ENCODE results near the gene TSPAN10. TPM values are rescaled to one million over a fixed set of nuclear protein-coding genes. Genes with fewer than 3 reads are reported as not detected.

The TSPAN10 gene
- total RNA-seq, 1 donor from 2014 or later: 4.0 TPM

DNA sequence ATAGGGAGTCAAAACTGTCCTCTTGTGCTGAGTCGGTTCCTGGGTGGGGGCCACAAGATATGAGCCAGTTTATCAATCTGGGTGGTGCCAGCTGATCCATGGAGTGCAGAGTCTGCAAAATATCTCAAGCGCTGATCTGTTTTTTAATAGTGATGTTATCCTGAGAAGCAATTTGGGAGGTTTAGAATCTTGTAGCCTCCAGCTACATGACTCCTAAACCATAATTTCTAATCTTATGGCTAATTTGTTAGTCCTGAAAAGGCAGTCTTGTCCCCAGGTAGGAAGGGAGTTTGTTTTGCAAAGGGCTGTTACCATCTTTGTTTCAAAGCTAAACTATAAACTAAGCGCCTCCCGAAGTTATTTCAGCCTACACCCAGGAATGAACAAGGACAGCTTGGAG lies 1.7 kb downstream of the TSPAN10 start:
- H3K4me1 Mint-ChIP-seq (ENCODE audit: low read depth): peaks cover 11% of the 10 kb centered on the region
- no peaks in the 10 kb centered on the region for H3K9me3 Mint-ChIP-seq (ENCODE audit: low read depth)
- H3K27me3 Mint-ChIP-seq: no peaks in the 10 kb centered on the region
- H3K27ac Mint-ChIP-seq: peak overlapping the region; percentile 49
- H3K36me3 Mint-ChIP-seq (ENCODE audit: insufficient read depth): no peaks in the 10 kb centered on the region
- DNase-seq (ENCODE audit: low spot score, unreplicated experiment): no peak
- no peak overlapping the region for H3K4me3 Mint-ChIP-seq (ENCODE audit: low read depth)
- TF ChIP-seq, protein P1, sequence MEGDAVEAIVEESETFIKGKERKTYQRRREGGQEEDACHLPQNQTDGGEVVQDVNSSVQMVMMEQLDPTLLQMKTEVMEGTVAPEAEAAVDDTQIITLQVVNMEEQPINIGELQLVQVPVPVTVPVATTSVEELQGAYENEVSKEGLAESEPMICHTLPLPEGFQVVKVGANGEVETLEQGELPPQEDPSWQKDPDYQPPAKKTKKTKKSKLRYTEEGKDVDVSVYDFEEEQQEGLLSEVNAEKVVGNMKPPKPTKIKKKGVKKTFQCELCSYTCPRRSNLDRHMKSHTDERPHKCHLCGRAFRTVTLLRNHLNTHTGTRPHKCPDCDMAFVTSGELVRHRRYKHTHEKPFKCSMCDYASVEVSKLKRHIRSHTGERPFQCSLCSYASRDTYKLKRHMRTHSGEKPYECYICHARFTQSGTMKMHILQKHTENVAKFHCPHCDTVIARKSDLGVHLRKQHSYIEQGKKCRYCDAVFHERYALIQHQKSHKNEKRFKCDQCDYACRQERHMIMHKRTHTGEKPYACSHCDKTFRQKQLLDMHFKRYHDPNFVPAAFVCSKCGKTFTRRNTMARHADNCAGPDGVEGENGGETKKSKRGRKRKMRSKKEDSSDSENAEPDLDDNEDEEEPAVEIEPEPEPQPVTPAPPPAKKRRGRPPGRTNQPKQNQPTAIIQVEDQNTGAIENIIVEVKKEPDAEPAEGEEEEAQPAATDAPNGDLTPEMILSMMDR (IDR thresholded peaks at IDR 0.05; ENCODE audit: unreplicated experiment): no peak

DNA sequence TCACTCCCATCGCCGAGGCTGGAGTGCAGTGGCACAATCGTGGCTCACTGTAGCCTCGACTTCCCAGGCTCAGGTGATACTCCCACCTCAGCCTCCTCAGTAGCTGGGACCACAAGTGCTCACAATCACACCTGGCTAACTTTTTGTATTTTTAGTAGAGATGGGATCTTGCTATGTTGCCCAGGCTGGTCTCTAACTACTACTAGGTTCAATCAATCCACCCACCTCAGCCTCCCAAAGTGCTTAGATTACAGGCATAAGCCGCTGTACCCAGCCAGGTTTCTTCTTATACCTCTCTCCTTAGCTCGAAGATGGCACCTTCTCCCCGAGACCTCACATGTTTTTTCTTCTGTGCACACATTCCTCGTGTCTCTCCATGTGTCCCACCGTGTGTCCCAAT lies 3.0 kb downstream of the TSPAN10 start:
- DNase-seq (ENCODE audit: low spot score, unreplicated experiment): no peak
- no peak overlapping the region for H3K4me3 Mint-ChIP-seq (ENCODE audit: low read depth)
- no peak overlapping the region for H3K27ac Mint-ChIP-seq
- no peaks in the 10 kb centered on the region for H3K27me3 Mint-ChIP-seq
- H3K9me3 Mint-ChIP-seq (ENCODE audit: low read depth): no peaks in the 10 kb centered on the region
- H3K36me3 Mint-ChIP-seq (ENCODE audit: insufficient read depth): no peaks in the 10 kb centered on the region
- H3K4me1 Mint-ChIP-seq (ENCODE audit: low read depth): peaks cover 11% of the 10 kb centered on the region
- TF ChIP-seq, protein P1 (IDR thresholded peaks at IDR 0.05; ENCODE audit: unreplicated experiment): no peak

DNA sequence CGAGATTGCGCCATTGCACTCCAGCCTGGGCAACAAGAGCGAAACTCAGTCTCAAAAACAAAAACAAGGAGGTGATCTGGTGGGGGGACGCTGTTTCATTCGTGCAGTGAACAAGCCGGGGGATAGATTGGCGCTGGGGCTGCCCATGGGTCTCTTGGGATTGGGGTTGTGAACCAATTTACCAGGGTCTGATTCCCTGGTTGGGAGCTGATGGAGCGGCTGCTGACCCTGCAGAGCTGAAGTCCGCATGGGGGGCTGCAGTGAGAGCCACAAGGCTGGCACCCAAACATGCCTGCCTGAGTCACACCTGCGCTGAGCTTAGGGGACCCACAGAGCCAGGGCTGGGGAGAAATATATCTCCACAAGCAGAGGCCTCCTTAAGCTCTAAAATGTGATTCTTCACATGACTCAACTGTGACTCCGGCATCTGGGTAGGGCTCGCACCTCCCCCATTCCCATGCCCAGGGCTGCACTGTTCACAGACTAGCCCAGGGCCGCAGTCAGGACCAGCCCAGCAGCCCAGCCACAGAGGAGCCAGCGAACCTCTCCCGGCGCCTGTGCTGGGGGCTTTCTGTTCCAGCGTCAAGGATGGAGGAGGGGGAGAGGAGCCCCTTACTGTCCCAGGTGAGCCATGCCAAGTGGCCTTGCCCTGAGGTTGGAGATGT lies 5.0 kb downstream of the TSPAN10 start:
- H3K36me3 Mint-ChIP-seq (ENCODE audit: insufficient read depth): no peaks in the 10 kb centered on the region
- peaks cover 3% of the 10 kb centered on the region for H3K27me3 Mint-ChIP-seq
- H3K4me3 Mint-ChIP-seq (ENCODE audit: low read depth): no peak overlapping the region
- H3K9me3 Mint-ChIP-seq (ENCODE audit: low read depth): no peaks in the 10 kb centered on the region
- TF ChIP-seq, protein P1 (IDR thresholded peaks at IDR 0.05; ENCODE audit: unreplicated experiment): no peak
- H3K27ac Mint-ChIP-seq: no peak overlapping the region
- DNase-seq (ENCODE audit: low spot score, unreplicated experiment): no peak
- peaks cover 1% of the 10 kb centered on the region for H3K4me1 Mint-ChIP-seq (ENCODE audit: low read depth)

DNA sequence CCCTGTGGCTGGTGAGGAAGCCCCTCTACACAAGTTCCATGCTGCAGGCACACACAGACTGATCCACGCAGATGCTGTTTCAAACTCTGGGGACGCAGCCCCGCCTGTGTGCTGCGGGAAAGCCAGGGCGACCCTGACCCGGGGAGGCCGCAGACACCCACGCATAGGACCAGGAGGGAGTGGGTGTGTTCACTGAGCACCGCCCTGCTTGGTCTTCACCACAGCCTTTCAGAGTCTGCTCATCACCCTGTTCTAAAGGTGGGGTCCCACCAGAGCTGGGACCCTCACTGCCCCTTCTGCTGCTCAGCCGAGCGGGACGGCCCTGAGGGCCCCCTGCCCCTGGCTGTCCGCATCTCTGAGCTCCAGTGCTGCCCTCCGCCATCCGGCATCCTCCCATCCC lies 7.5 kb downstream of the TSPAN10 start:
- Mint-ChIP-seq H3K27me3 (peaks cover 7% of the 10 kb centered on the region), H3K4me1 (ENCODE audit: low read depth) (no peaks in the 10 kb centered on the region), H3K4me3 (ENCODE audit: low read depth) (no peak overlapping the region), H3K9me3 (ENCODE audit: low read depth) (no peaks in the 10 kb centered on the region), H3K36me3 (ENCODE audit: insufficient read depth) (no peaks in the 10 kb centered on the region), H3K27ac (no peak overlapping the region)
- TF ChIP-seq, protein P1 (IDR thresholded peaks at IDR 0.05; ENCODE audit: unreplicated experiment): no peak
- no peak for DNase-seq (ENCODE audit: low spot score, unreplicated experiment)

DNA sequence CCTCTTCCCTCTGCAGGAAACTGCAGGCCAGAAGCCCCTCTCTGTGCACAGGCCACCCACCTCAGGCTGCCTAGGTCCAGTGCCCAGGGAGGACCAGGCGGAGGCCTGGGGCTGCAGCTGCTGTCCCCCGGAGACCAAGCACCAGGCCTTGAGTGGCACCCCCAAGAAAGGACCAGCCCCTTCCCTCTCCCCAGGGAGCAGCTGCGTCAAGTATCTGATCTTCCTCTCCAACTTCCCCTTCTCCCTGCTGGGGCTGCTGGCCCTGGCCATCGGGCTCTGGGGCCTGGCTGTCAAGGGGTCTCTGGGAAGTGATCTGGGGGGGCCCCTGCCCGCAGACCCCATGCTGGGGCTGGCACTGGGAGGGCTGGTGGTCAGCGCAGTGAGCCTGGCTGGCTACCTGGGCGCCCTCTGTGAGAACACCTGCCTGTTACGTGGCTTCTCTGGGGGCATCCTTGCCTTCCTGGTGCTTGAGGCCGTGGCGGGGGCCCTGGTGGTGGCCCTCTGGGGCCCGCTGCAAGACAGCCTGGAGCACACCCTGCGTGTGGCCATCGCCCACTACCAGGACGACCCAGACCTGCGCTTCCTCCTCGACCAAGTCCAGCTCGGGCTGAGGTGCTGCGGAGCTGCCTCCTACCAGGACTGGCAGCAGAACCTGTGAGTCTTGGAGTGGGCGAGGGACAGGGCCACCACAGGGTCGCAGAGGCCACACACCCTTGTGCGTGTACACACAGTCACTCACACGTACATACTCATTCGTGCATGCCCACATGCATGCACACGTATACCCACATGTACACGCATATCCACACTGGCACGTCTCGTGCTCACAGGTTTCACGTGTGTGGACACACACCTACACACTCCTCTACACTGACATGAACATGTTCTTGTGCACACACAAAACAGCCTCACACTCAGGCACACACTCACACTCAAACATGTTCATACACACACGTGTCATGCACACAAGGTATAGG lies 8.3 kb downstream of the TSPAN10 start:
- no peak for DNase-seq (ENCODE audit: low spot score, unreplicated experiment)
- H3K27ac Mint-ChIP-seq: no peak overlapping the region
- H3K9me3 Mint-ChIP-seq (ENCODE audit: low read depth): no peaks in the 10 kb centered on the region
- H3K4me3 Mint-ChIP-seq (ENCODE audit: low read depth): no peak overlapping the region
- TF ChIP-seq, protein P1 (IDR thresholded peaks at IDR 0.05; ENCODE audit: unreplicated experiment): no peak
- H3K27me3 Mint-ChIP-seq: peaks cover 7% of the 10 kb centered on the region
- no peaks in the 10 kb centered on the region for H3K36me3 Mint-ChIP-seq (ENCODE audit: insufficient read depth)
- H3K4me1 Mint-ChIP-seq (ENCODE audit: low read depth): no peaks in the 10 kb centered on the region
